ENCODE measurements around the gene DNAH5. TPM values are rescaled to one million over a fixed set of nuclear protein-coding genes. Genes with fewer than 3 reads are reported as not detected.

DNAH5 gene
- total RNA-seq, 2 experiments from 2014 or later = not detected

DNA sequence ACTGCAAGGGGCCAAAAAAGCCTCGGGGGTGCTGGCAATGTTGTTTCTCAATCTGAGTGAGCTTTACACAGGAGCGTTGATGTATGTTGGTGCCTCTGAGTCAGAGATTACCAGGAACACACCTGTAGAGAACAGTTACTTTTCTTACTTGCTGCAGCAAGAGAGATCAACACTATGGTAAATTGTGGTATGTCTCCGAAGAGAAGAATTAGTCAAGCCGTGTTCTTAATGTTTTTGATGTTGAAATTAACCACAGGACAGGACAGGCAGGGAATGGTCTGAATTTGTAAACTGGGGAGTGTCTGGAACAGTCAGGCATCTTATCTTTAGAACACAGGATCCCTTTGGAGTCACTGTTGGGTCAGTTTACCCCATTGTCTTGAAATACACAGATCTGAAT lies 285.7 kb downstream of the DNAH5 start:
- intact Hi-C loops (cut with micrococcal nuclease) = no loop called here
- Mint-ChIP-seq H3K4me3 (no peak overlapping the region), H3K9me3 (no peaks in the 10 kb centered on the region), H3K27ac (no peak overlapping the region), H3K27me3 (no peaks in the 10 kb centered on the region), H3K4me1 (ENCODE audit: low read depth) (no peaks in the 10 kb centered on the region), H3K36me3 (ENCODE audit: low read depth) (no peaks in the 10 kb centered on the region)
- ChIA-PET POLR2A (no interaction called here), CTCF (no interaction called here)
- ATAC-seq = no peak
- DNase-seq = no peak
- TF ChIP-seq, protein P1, sequence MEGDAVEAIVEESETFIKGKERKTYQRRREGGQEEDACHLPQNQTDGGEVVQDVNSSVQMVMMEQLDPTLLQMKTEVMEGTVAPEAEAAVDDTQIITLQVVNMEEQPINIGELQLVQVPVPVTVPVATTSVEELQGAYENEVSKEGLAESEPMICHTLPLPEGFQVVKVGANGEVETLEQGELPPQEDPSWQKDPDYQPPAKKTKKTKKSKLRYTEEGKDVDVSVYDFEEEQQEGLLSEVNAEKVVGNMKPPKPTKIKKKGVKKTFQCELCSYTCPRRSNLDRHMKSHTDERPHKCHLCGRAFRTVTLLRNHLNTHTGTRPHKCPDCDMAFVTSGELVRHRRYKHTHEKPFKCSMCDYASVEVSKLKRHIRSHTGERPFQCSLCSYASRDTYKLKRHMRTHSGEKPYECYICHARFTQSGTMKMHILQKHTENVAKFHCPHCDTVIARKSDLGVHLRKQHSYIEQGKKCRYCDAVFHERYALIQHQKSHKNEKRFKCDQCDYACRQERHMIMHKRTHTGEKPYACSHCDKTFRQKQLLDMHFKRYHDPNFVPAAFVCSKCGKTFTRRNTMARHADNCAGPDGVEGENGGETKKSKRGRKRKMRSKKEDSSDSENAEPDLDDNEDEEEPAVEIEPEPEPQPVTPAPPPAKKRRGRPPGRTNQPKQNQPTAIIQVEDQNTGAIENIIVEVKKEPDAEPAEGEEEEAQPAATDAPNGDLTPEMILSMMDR (IDR thresholded peaks at IDR 0.05) = no peak

DNA sequence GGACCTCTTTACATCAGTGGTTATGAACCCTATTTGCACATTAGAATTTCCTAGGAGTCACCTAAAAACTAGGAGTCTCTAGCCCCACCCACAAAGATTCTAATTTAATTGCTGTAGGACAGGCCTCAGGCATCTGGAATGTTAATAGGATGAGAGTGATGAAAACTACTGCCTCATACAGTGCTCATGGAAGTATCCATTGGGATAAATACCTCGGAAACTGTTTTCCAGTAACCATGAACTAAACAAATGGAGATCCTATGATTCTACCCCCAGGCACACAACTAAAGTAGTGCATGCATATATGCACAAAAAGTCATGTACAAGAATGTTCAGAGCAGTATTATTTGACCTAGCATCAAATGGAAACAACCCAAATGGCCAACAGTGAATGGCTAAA lies 286.3 kb downstream of the DNAH5 start:
- H3K27me3 Mint-ChIP-seq = no peaks in the 10 kb centered on the region
- CTCF ChIA-PET = no interaction called here
- POLR2A ChIA-PET = no interaction called here
- TF ChIP-seq, protein P1 (IDR thresholded peaks at IDR 0.05) = no peak
- no peaks in the 10 kb centered on the region for H3K36me3 Mint-ChIP-seq (ENCODE audit: low read depth)
- H3K4me3 Mint-ChIP-seq = no peak overlapping the region
- H3K4me1 Mint-ChIP-seq (ENCODE audit: low read depth) = no peaks in the 10 kb centered on the region
- intact Hi-C loops (cut with micrococcal nuclease) = no loop called here
- no peak overlapping the region for H3K27ac Mint-ChIP-seq
- ATAC-seq (no peak), DNase-seq (no peak)
- peaks cover 1% of the 10 kb centered on the region for H3K9me3 Mint-ChIP-seq

DNA sequence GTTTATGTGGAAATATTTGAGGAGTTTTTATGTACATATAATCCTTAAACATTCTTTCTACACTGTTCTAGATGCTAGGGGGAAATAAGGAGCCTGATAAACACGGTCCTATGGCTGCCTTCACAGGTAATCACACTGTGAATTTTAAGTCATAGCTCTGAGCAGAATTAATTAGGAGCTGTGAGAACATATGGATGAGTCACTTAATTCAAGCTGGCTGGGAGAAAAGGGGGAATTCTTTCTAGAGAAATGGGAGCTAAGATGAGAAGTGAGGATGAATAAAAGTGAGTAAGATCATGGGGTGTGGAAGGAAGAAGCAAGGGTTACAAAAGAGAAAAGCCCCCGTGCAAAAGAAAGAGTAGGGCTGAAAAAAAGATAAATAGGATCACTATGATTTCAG lies 290.8 kb downstream of the DNAH5 start:
- H3K27me3 Mint-ChIP-seq = no peaks in the 10 kb centered on the region
- CTCF ChIA-PET = no interaction called here
- no peak for DNase-seq
- no peaks in the 10 kb centered on the region for H3K36me3 Mint-ChIP-seq (ENCODE audit: low read depth)
- no peak overlapping the region for H3K4me3 Mint-ChIP-seq
- ATAC-seq = no peak
- POLR2A ChIA-PET = no interaction called here
- TF ChIP-seq, protein P1 (IDR thresholded peaks at IDR 0.05) = no peak
- H3K9me3 Mint-ChIP-seq = peaks cover 3% of the 10 kb centered on the region
- H3K4me1 Mint-ChIP-seq (ENCODE audit: low read depth) = no peaks in the 10 kb centered on the region
- no peak overlapping the region for H3K27ac Mint-ChIP-seq
- intact Hi-C loops (cut with micrococcal nuclease) = no loop called here

DNA sequence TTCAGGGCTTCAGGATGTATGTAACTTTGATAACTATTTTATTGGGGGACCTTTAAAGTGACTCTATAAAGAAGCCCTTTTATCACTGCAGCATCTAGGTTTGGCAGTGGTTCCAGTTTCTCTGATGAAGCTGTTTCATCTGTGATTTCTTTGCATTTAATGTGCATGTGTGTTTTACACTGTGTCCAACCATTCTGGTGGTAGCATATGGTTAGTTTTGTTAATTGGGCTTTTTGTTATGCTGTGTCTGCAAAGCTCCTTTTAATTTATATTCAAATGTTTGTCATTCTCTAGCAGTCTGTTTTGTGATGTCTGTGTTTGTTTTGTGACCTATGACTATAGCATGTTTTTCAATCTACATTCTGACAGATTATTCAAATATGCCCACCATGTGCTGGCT lies 294.8 kb downstream of the DNAH5 start:
- H3K27ac Mint-ChIP-seq = no peak overlapping the region
- H3K4me3 Mint-ChIP-seq = no peak overlapping the region
- H3K4me1 Mint-ChIP-seq (ENCODE audit: low read depth) = no peaks in the 10 kb centered on the region
- intact Hi-C loops (cut with micrococcal nuclease) = no loop called here
- no peaks in the 10 kb centered on the region for H3K27me3 Mint-ChIP-seq
- TF ChIP-seq, protein P1 (IDR thresholded peaks at IDR 0.05) = no peak
- ChIA-PET CTCF (no interaction called here), POLR2A (no interaction called here)
- ATAC-seq (no peak), DNase-seq (no peak)
- no peaks in the 10 kb centered on the region for H3K36me3 Mint-ChIP-seq (ENCODE audit: low read depth)
- peaks cover 13% of the 10 kb centered on the region for H3K9me3 Mint-ChIP-seq

DNA sequence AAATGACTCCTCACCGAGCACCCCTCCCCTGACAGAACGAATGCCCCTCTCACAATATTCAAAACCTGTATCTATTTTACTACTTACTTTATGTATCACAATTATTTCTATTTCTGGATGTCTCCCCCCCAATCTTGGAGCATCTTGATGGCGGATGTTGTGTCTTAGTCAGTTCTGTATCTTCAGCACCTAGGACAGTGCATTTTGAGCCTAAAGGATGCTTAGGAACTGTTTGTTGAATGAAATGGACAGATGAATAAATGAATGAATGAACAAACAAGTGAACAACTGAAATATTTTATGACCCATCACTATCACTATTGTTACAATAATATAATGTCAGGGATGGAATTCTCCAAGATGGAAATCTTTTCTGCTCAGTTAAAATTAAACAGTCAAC lies 295.7 kb downstream of the DNAH5 start:
- ChIA-PET CTCF (no interaction called here), POLR2A (no interaction called here)
- Mint-ChIP-seq H3K4me3 (no peak overlapping the region), H3K27ac (no peak overlapping the region), H3K36me3 (ENCODE audit: low read depth) (no peaks in the 10 kb centered on the region), H3K9me3 (peaks cover 13% of the 10 kb centered on the region), H3K4me1 (ENCODE audit: low read depth) (no peaks in the 10 kb centered on the region), H3K27me3 (no peaks in the 10 kb centered on the region)
- intact Hi-C loops (cut with micrococcal nuclease) = no loop called here
- no peak for ATAC-seq
- TF ChIP-seq, protein P1 (IDR thresholded peaks at IDR 0.05) = no peak
- no peak for DNase-seq
